ENCODE measurements around the gene BPTF. TPM values are rescaled to one million over a fixed set of nuclear protein-coding genes. Genes with fewer than 3 reads are reported as not detected.

BPTF gene
- total RNA-seq, 4 donors from 2014 or later, result 56.9 to 106 (median 72.6) TPM

DNA sequence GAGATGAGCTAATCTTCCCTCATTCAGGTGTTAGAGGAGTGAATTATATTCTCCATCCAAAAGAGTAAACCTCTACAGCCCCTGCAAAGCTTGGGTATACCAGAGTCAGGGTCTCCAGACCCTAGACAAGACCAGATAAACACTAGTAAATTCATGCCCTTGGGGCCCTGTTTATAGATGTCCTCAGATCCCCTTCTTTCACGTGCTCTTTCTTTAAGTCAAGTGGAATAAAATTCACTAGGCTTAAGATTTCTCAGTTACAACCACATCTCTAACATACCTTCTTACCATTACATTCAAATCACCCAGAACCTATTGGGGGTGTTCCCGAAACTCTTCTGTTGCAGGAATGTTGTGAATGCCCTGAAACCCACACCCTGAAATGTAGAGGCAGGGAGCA, 173.2 kb downstream of the BPTF start:
- TF ChIP-seq, protein P1, sequence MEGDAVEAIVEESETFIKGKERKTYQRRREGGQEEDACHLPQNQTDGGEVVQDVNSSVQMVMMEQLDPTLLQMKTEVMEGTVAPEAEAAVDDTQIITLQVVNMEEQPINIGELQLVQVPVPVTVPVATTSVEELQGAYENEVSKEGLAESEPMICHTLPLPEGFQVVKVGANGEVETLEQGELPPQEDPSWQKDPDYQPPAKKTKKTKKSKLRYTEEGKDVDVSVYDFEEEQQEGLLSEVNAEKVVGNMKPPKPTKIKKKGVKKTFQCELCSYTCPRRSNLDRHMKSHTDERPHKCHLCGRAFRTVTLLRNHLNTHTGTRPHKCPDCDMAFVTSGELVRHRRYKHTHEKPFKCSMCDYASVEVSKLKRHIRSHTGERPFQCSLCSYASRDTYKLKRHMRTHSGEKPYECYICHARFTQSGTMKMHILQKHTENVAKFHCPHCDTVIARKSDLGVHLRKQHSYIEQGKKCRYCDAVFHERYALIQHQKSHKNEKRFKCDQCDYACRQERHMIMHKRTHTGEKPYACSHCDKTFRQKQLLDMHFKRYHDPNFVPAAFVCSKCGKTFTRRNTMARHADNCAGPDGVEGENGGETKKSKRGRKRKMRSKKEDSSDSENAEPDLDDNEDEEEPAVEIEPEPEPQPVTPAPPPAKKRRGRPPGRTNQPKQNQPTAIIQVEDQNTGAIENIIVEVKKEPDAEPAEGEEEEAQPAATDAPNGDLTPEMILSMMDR (IDR thresholded peaks at IDR 0.05), result no peak
- DNase-seq (ENCODE audit: low spot score) (no peak), ATAC-seq (ENCODE audit: low FRiP score) (no peak)

DNA sequence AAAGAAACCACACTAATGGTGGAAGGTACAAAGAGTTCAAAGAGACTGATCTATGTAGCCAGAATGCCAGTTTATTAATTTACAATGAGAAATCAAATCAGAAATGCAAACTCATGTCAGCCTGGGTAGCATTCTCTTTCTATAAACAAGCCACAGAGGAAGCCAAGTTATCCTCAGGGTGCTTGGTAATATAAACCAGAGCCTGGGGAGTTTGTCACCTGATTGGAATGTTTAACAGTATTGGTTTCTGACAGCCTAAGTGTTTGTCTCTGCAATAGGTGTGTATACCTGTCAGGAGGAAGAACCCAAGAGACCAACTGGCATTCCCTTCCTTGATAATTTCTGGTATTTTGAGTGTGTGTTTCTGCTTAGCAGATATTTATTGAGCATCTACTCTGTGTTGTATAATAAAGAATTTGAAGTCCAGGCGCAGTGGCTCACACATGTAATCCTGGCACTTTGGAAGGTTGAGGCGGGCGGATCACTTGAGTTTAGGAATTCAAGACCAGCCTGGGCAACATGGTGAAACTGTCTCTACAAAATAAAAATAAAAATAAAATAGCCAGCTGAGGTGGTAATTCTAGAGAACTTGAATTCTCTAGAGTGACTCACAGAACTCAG, 174.1 kb downstream of the BPTF start:
- no peak for ATAC-seq (ENCODE audit: low FRiP score)
- TF ChIP-seq, protein P1 (IDR thresholded peaks at IDR 0.05), result no peak
- DNase-seq (ENCODE audit: low spot score), result no peak

DNA sequence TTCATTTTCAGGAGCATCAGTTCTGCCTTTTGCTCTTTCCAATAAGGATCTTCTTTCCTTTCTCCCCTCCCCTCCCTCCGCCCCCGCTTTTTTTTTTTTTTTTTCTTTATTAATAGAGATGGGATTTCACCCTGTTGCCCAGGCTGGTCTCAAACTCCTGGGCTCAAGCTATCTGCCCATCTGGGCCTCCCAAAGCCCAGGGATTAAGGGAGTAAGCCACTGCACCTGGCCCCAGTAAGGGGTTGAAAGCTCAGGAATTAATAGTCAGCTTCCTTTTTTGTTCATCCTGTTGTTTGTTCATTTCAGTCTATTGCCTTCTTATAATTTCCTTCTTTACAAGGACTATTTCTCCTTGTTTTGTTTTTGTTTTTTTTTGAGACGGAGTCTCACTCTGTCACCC, 178.9 kb downstream of the BPTF start:
- TF ChIP-seq, protein P1 (IDR thresholded peaks at IDR 0.05), result no peak
- DNase-seq (ENCODE audit: low spot score) (no peak), ATAC-seq (ENCODE audit: low FRiP score) (no peak)

DNA sequence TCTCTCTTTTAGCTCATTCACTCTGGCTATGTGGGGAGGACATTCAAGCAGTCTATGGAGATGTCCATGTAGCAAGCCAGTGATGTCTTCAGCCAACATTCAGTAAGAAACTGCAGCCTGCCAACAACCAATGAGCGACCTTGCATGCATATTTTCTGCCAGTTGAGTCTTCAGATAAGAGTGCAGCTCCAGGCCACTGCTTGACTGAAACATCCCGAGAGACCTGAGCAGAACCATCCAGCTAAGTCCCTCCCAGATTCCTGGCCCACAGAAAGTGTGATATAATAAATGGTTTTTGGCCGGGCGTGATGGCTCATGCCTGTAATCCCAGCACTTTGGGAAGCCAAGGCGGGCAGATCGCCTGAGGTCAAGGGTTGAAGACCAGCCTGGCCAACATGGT, 181.5 kb downstream of the BPTF start:
- ATAC-seq (ENCODE audit: low FRiP score) (peak; percentile 48), DNase-seq (ENCODE audit: low spot score) (no peak)
- TF ChIP-seq, protein P1 (IDR thresholded peaks at IDR 0.05), result no peak

DNA sequence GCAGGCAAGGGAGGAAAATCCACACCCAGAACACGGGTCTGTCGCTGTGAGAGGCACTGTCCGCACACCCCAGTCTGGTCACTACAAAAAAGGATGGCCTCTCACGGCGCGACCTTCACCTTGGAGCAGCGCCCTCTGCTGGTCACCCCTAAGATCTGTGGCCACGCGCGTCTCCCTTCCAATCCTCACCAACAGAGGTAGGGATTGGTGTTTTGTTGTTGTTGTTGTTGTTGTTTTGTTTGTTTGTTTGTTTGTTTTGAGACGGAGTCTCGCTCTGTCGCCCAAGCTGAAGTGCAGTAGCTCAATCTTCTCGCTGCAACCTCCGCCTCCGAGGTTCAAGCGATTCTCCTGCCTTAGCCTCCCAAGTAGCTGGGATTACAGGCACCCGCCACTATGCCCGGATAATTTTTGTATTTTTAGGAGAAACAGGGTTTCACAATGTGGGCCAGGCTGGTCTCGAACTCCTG, 185.9 kb downstream of the BPTF start:
- DNase-seq (ENCODE audit: low spot score), result peak; percentile 41
- ATAC-seq (ENCODE audit: low FRiP score), result no peak

DNA sequence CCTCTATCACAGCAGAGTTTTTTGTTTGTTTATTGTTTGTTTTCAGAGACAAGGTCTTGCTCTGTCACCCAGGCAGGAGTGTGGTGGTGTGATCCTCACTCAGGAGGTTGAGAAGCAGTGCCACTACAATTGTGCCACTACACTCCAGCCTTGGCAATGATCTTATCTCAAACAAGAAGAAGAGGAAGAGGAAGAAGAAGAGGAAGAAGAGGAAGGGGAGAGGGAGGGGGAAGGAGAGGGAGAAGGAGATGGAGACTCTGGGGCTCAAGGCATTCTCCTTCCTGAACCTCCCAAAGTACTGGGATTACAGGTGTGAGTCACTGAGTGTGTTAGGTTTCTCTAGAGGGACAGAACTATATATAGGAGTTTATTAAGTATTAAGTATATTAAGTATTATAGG, 188.1 kb downstream of the BPTF start:
- DNase-seq (ENCODE audit: low spot score) (no peak), ATAC-seq (ENCODE audit: low FRiP score) (no peak)
- TF ChIP-seq, protein P1 (IDR thresholded peaks at IDR 0.05), result no peak

More for the DNA sequence above, 185.9 kb downstream of the BPTF start:
- TF ChIP-seq, protein P1 (IDR thresholded peaks at IDR 0.05), result no peak

DNA sequence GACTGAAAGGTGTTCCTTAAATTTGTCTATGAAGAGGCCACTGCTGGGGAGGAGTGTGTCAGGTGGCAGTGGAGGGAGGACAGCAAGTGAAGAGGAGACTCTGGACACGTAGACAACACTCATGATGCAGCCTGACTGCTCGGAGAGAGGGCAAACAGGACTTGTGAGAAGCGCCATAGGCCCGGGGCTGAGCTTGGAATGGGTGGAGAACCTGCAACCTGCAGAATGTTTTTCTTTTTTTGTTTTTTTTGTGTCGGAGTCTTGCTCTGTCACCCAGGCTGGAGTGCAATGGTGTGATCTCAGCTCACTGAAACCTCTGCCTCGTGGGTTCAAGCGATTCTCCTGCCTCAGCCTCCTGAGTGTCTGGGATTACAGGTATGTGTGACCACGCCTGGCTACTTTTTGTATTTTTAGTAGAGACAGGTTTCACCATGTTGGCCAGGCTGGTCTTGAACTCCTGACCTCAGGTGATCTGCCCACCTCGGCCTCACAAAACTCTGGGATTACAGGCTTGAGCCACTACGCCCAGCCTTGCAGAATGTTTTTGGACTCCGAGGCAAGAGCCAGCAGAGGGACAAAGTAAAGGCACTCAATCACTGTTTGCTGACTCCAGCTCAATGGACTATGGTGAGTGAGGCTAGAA, 189.9 kb downstream of the BPTF start:
- ATAC-seq (ENCODE audit: low FRiP score), result no peak
- DNase-seq (ENCODE audit: low spot score), result no peak
- TF ChIP-seq, protein P1 (IDR thresholded peaks at IDR 0.05), result no peak
